Cardiac septum (tissue), 1 donor: ENCODE results near the gene TASP1. TPM values are rescaled to one million over a fixed set of nuclear protein-coding genes. Genes with fewer than 3 reads are reported as not detected.

ENCODE experiments used
- DNase-seq: peaks from one replicate; pipeline ENCODE4 v3.0.0-alpha.2; 2020; ENCODE audit warnings: low spot score
- intact Hi-C: fragments of 100-400 bp; cut with DNase I; formaldehyde crosslinking; loops from one replicate; pipeline ENCODE4 v1.14.0; 2022
- total RNA-seq: library from RNA; stranded (reverse); fragmentation: NEBNext Ultra II Directional; extraction: Animal tissue kit (Norgen Biotek cat#: 25700); gene quantifications from one replicate; pipeline ENCODE4 v1.2.1, GENCODE V29; 2021
- donor health status: DM: no; HTN: no; CAD: no.

The TASP1 gene
- total RNA-seq, 1 donor from 2014 or later: 9.7 TPM

DNA sequence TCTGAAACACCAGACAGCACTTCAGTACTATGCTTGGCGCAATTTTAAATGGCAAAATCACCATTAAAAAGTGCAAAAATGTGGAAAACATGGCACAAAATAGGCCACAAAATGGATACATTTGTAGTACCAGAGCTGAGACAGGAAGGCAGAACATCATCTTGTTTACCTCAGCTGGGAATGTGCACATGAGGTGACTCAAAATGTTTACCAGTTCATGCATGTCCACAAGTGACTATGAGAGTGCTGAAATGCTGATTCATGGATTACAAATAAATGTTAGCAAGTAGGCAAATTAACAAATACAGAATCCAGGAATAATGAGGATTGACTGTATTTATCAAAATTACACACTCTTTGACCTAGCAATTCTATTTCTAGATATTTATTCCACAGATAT lies 216.1 kb downstream of the TASP1 start:
- intact Hi-C loops: no loop called here
- no peak for DNase-seq

DNA sequence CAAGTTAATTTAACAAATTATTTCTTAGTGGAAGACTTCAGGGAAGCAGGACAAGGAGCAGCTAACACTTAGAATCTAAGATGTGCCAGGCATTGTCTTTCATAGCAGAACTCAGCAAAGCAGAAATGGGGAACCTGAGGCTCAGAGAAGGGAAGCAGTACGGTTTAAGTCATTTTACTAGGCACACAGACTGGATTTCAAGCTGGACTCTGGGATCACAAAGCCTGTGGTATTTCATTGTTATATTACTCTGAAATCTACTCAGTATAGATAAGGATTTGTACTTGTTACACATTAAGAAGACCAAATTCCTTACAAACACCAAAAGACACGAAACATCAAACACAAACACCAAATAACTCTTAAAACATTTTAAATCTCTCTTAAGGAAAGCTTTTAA lies 218.1 kb downstream of the TASP1 start:
- no peak for DNase-seq
- intact Hi-C loops: no loop called here

DNA sequence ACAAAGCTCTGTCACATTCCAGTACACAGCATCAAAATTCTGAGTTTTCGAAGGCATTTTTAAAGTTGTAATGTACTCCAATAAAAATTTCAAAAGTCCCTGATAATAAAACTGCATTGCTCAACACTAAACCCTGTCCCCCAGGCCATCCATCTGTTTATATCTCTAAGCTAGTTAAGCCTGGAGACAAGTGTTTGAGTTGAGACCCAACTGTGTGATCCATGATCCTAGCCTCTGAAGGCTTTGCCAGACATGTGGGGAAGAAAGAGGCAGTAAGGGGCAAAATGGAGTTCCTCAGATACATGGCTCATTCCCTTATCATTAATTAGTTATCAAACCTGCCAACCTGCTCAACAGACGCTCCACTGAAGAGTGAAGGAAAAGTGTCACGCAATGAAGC lies 219.3 kb downstream of the TASP1 start:
- intact Hi-C loops: no loop called here
- DNase-seq: no peak

DNA sequence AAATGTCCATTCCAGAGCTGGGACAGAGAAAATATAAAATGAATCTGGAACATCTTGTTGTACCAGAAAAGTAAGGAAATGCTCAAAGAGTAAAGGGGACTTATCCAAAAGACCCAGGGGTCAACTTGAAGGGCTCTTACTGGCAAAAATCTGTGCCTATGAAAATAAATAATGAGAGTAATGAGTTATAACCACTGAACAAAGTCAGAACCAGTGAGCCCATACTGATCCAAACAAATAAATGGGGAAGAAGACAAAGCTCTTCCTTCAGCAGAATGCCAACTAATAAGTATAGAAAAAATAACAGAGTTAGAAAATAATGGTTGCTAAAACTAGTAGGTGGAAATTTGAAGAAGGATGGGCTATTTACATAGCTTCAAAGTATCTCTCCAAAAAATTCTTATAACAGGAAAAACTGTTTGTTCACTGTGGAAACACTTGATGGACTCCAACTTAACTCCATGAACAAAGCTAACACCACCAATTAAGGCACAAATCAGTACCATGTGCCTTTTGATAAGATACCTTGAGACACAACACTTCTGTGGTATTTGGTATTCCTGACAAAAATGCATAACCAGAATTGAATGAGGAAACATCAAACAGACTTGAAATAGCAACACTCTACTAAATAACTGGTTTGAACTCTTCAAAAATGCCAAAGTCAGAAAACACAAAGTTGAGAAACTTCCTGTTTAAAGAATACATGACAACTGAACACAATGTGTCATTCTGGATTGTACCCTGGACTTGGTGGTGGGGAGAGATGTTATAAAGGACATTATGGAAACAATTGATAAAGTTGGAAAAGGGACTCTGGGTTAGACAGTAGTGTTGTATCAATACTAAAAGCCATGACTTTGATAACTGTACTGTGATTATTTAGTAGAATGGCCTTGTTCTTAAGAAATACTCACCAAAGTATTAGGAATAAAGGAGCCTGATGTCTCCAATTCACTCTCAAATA lies 220.2 kb downstream of the TASP1 start:
- intact Hi-C loops: no loop called here
- DNase-seq: no peak

DNA sequence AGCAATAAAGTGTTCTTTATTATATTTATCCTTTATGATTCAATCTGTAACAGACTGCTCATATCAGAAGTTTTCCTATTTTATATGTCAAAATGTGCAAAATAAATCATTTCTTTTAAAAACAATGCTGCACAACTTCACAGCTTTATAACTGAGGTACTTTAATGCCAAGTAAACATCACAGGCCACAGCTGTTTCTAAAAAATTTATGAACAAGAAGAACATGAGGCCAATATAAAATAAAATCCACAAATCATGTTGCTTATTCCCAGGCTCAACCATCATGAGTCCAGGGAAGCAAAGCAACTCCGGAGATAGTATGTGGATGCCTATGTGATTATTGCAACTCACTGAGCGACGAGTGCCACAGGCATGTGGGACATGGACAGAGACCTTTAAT lies 222.2 kb downstream of the TASP1 start:
- intact Hi-C loops: no loop called here

DNA sequence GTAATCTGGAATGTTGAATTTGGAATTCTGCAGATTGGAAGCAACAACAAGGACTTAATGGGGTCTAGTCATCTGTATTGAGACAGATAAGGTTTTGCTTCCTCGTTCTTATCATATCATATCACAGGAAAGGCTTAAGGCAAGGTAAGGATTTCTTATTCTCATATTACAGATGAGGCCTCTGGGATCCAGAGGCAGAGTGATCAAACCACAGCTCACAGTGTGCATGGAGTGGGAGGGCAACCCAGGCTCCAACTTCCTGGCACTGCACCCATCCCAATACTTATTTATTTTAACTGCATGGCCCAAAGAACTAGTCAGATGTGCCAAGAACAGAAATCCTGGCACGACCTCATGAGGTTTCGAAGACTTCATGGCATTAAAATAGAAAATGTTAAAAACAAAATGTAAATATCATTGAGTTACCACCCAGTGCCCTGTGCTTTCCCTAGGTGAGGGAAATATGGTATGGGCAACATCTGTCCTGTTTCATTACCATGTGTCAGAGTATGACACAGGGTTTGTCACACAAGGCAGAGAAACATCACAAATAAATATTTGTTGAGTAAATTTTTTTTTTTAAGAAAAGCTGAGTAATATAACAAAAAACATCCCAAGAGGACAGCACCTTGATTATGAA lies 225.8 kb downstream of the TASP1 start:
- no peak for DNase-seq

More for the DNA sequence above, 222.2 kb downstream of the TASP1 start:
- DNase-seq: no peak

DNA sequence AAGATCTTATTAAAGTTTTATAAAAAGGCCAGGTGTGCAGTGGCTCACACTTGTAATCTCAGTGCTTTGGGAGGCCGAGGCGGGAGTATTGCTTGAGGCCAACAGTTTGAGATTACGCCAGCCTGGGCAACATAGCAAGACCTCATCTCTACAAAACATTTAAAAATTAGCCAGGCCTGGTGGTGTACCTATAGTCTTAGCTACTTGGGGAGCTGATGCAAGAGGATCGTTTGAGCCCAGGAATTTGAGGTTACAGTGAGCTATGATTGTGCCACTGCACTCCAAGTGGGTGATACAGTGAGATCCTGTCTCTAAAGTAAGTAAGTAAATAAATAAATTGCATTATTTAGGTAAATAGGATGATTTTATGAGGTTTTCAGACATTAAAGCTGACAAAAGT lies 234.4 kb downstream of the TASP1 start:
- no peak for DNase-seq
- intact Hi-C loops: no loop called here

More for the DNA sequence above, 225.8 kb downstream of the TASP1 start:
- intact Hi-C loops: no loop called here

DNA sequence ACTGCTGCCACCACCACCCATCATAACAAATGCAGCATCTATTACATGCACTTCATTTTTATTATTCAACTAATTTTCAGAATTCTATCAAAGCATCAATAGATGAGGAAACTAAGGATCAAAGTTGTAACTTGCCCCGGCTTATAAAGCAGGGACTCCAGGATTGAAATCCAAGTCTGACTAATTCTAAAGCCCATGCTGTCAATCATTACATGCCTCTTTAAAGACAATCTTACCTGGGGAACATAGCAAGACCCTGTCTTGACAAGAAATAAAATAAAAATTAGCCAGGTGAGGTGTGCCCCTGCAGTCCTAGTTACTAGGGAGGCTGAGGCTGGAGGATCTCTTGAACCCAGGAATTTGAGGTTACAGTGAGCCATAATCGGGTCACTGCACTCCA lies 235.3 kb downstream of the TASP1 start:
- intact Hi-C loops: no loop called here
- DNase-seq: no peak

DNA sequence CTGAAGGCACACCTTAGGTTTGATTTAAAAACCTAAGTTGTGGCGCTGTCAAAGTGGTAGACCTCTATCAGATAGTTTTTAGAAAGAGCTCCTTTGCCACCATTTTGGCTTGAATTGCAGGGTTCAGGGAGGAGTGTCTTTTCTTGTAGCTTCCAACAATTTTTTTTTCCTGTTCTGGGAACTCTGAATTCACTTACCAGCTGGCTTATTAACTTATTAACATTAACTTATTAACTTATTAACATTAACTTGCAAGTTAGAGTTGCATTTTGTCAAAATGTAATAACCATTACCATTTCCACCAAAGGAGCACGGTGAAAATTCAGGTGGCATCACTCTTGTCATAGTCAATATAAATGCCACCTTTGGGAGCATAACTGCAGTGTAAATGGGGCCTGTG lies 235.7 kb downstream of the TASP1 start:
- no peak for DNase-seq
- intact Hi-C loops: no loop called here

DNA sequence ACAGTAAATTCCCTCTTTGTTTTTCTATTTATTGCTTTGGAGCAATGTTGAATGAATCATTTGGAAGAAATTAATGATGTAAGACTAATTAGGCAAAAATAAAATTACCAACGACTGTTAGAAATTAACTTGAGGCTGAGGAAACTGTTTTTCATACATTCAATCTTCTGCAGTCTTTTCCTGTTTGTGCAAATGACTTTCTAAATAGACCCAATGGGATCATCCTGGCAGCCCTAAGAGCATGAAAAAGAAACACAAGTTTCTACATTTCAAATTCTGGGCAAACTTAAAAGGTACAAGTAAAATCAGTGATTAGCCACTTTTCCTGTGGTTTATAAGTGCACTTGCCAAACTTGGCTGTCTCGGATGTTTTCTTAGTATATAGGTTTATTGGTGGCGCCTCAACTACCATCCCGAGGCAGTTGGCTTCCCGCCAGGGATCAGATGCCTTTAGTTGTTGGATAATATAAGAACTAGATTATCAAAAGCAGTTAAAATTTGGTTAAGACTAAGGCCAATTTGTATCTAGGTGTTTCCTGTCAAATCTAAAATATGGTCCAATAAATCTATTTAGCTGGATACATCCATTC lies 236.5 kb downstream of the TASP1 start:
- DNase-seq: no peak
- intact Hi-C loops: no loop called here

DNA sequence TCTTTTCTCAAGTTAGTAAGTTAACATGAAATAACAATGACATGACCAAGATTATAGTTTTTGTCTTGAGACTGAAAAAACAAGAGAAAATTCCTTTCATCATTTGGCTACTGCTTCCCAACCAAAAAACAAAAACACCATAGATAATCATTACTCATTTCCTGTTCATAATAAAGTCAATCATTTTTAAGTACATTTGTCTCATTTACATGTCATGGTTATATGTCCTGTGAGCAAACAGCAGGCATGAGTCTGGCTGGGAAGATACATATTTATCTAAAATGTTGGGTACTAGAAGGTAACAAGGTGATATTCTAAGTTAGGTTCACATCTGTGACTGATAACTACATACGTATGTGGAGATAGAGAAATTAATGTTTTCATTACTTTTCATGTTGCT lies 237.1 kb downstream of the TASP1 start:
- intact Hi-C loops: no loop called here
- no peak for DNase-seq

DNA sequence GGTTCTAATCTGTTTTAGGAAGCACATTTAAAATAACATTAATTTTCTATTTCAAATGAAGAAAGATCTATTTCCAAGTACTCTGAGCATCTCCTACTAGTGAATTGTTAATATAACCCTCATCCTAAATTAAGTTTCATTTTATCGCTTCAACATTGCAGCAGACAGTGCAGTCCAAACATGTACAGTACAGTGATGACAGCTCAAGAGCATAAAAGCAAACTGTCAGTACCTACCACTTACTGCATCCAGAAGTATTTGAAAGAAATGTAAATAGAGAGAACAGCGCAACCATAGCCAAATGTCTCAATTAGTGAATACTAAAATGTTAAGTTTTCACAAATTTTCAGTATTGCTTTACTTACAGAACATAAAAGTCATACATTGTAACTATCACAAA lies 238.3 kb downstream of the TASP1 start:
- intact Hi-C loops: no loop called here
- no peak for DNase-seq

DNA sequence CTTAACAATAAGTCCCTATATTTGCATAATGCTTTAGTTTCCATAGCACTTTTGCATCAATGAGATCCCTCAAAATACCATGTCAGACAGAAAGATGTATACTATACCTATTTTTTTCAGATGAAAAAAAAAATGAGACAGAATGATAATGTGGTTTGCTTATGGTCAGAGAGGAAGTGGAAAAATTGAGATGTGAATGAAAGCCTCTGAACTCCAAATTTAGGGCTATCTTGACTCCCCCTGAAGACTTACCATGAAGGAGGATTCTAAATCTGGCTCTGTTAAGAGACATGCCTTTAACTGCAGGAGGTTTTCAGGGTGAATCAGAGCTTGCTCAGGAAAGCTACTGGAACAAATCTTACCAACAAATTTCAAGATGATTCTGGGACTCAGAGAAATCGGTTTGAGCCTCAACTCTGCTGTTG lies 241.4 kb downstream of the TASP1 start:
- no peak for DNase-seq
- intact Hi-C loops: no loop called here

DNA sequence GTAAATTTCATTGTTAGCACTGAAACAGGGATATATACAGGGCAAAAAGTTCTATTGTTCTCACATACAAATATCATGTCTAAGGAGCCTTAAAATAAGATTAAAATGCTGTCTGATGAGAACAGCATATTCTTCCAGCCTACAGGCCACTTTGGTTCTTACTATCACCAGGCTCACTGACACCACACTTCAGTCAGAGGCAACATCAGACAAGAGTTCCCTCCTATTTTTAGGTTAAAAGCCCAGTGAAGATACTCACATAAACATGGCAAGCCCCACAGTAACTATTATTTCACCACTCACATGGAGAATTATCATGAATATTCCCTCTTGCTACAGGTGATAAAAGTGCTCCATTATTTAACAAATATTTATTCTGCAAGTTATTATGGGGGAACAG lies 241.9 kb downstream of the TASP1 start:
- intact Hi-C loops: no loop called here
- no peak for DNase-seq

DNA sequence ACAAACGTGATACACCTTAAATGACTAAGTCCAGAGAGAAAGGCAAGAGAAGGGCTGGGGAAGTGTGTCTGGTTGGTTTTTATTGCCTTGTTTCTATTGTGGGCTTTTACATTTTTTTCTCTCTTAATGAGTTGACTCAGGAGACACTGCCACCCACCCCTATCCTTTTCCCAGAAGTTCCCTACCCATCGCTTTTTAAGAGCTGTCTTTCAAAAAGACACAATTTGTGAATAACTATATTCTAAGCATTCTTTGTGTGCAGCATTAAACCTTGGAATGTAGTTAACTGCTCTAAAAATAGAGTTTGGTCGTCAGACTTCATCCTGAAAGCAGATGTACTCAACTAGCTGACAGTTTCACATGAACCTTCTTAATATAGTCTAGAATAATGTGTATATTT lies 242.7 kb downstream of the TASP1 start:
- intact Hi-C loops: no loop called here
- DNase-seq: no peak

DNA sequence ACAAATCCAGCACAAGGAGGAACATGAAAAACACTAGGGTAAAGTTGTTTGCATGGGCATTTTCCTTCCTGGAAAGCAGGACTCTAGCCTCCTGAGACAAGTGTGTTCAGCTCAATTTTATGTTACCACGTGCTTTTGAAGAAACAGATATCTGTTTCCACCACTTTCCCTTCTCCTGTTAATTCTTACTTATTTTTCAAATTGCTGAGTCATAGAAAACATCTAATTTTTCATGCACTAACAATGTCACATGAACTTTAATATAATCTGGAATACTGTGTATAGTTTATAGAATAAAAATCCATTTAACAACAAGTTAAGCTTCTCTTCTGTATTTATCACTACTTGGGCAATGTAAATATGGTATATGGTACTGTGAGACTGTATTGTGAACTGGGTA lies 243.5 kb downstream of the TASP1 start:
- intact Hi-C loops: no loop called here

DNA sequence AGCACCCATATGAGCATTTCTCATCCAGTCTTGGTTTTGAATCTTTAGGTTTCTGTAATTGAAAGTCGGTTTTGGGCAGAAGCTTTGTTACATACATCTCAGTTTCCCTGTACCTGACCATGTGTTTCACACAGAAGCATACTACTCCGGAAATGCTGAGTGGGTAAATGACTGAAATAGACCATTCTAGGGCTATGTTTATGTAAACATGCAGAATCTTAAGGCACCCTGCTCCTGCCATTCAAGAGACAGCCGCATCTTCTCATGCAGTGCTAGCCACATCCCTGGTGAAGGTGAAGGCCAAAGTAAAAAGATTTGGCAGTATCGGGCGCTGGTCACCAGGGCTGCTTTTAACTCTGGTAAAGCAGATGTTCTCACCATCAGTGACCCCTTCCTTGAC lies 246.3 kb downstream of the TASP1 start:
- no peak for DNase-seq
- intact Hi-C loops: no loop called here

More for the DNA sequence above, 243.5 kb downstream of the TASP1 start:
- no peak for DNase-seq

DNA sequence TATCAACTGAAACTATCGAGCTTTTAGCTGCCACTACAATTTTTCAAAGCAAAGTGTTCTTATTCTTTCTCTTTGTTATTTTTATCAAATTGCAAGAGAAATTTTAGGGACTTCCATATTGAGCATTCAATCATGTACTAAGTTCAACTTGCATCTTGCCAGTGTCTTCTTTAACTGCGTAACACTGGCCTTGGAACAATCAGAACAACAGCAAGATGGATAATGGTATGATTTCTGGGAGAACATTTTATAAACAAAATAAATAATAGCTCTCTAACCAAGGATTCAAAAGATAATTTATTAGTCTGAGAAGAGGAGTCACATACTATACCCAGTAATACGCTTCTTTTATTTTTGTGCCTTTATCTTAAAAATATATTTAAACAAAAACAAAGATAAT lies 249.6 kb downstream of the TASP1 start:
- intact Hi-C loops: no loop called here

DNA sequence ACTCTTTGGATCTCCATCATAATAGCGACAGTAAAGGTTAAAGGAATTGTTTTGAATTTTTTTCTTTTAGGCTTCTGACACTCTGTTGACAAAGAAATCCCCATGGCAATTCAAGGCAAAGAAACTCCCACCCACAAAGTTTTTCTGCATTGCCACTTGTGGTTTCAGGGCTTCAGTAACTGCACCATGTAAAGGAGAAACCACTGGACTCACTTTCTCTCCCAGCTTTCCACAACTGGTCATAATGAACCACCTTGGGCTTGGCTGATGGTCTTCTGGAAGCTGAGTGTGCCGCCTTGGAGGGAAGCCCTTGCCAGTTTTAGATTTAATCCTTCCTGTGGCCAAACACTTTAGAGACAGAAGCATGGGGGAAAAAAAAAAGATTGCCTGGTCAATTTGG lies 254.6 kb downstream of the TASP1 start:
- intact Hi-C loops: no loop called here
- no peak for DNase-seq

More for the DNA sequence above, 249.6 kb downstream of the TASP1 start:
- DNase-seq: no peak

DNA sequence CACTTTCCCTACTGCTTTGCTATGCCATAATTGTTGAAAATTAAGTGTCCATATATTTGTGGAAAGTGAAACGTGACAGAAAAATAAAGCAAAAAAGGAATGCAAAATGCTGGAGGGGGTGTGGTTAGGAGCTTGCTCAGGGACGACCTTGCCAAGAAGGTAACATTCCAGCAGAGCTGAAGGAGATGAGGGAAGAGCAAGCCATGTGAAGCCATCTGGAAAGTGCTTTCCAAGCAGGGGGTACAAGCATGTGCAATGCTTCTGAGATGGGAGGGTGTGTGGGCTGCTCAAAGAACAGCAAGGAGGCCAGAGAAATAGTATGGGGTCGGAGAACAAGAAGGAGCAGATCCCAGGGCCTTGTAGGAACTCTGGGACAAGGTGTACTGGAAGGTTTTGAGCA lies 255.9 kb downstream of the TASP1 start:
- intact Hi-C loops: no loop called here
- DNase-seq: no peak
